Measurements from ENCODE around the gene CLDN6. TPM values are rescaled to one million over a fixed set of nuclear protein-coding genes. Genes with fewer than 3 reads are reported as not detected.

Gene CLDN6
- total and polyA plus RNA-seq, 2 experiments from 2014 or later = 148 to 344 TPM

- H3K4me1 ChIP-seq (ENCODE audit: low read depth) = no peaks in the 10 kb centered on the region
- TF ChIP-seq CTCF (IDR thresholded peaks at IDR 0.05; ENCODE audit: low read depth, low read length) = no peak
Observed at GRCh38 chr16:3062553-3062952, 44.6 kb upstream of the CLDN6 start.

GRCh38 chr16:3060339-3061127 is 42.5 kb upstream of the CLDN6 start:
- TF ChIP-seq CTCF (IDR thresholded peaks at IDR 0.05; ENCODE audit: low read depth, low read length) = no peak
- H3K4me1 ChIP-seq (ENCODE audit: low read depth) = no peaks in the 10 kb centered on the region
- H3K36me3 ChIP-seq = no peaks in the 10 kb centered on the region
- DNase-seq (ENCODE audit: low read depth in 1 of 2, low spot score in 1 of 2) = no peak
- H3K27ac ChIP-seq = no peak overlapping the region
- H3K27me3 ChIP-seq = peaks cover 2% of the 10 kb centered on the region
- H3K4me3 ChIP-seq = no peak overlapping the region
- H3K9me3 ChIP-seq (ENCODE audit: low read depth) = no peaks in the 10 kb centered on the region

More at GRCh38 chr16:3062553-3062952, 44.6 kb upstream of the CLDN6 start:
- Histone ChIP-seq H3K9me3 (ENCODE audit: low read depth) (no peaks in the 10 kb centered on the region), H3K4me3 (no peak overlapping the region), H3K27ac (no peak overlapping the region), H3K27me3 (no peaks in the 10 kb centered on the region), H3K36me3 (no peaks in the 10 kb centered on the region)
- DNase-seq (ENCODE audit: low read depth in 1 of 2, low spot score in 1 of 2) = no peak

- peaks cover 2% of the 10 kb centered on the region for H3K27me3 ChIP-seq
- DNase-seq (ENCODE audit: low read depth in 1 of 2, low spot score in 1 of 2) = no peak
- no peak for TF ChIP-seq CTCF (IDR thresholded peaks at IDR 0.05; ENCODE audit: low read depth, low read length)
- H3K4me3 ChIP-seq = peak overlapping the region; percentile 93
- H3K36me3 ChIP-seq = no peaks in the 10 kb centered on the region
- peak overlapping the region; percentile 44 for H3K27ac ChIP-seq
- no peaks in the 10 kb centered on the region for H3K4me1 ChIP-seq (ENCODE audit: low read depth)
- H3K9me3 ChIP-seq (ENCODE audit: low read depth) = no peaks in the 10 kb centered on the region
Observed at GRCh38 chr16:3059723-3060242, 41.8 kb upstream of the CLDN6 start.

- Histone ChIP-seq H3K4me1 (ENCODE audit: low read depth) (no peaks in the 10 kb centered on the region), H3K4me3 (peak overlapping the region; percentile 93), H3K27me3 (peaks cover 2% of the 10 kb centered on the region), H3K27ac (peak overlapping the region; percentile 44), H3K9me3 (ENCODE audit: low read depth) (no peaks in the 10 kb centered on the region), H3K36me3 (no peaks in the 10 kb centered on the region)
- peak; percentile 93 for DNase-seq (ENCODE audit: low read depth in 1 of 2, low spot score in 1 of 2)
- TF ChIP-seq CTCF (IDR thresholded peaks at IDR 0.05; ENCODE audit: low read depth, low read length) = peak; percentile 61
Observed at GRCh38 chr16:3059041-3059722, 41.2 kb upstream of the CLDN6 start.

GRCh38 chr16:3058139-3059030 is 40.4 kb upstream of the CLDN6 start:
- H3K9me3 ChIP-seq (ENCODE audit: low read depth) = no peaks in the 10 kb centered on the region
- H3K27me3 ChIP-seq = peaks cover 2% of the 10 kb centered on the region
- H3K4me3 ChIP-seq = peak overlapping the region; percentile 93
- DNase-seq (ENCODE audit: low read depth in 1 of 2, low spot score in 1 of 2) = peak; percentile 31 to 59
- no peak overlapping the region for H3K27ac ChIP-seq
- no peak for TF ChIP-seq CTCF (IDR thresholded peaks at IDR 0.05; ENCODE audit: low read depth, low read length)
- H3K4me1 ChIP-seq (ENCODE audit: low read depth) = no peaks in the 10 kb centered on the region
- H3K36me3 ChIP-seq = no peaks in the 10 kb centered on the region

All from cardiac muscle cell (in vitro differentiated cells and primary cell).